Kidney epithelial cell (primary cell): ENCODE results near the gene RSPO1. TPM values are rescaled to one million over a fixed set of nuclear protein-coding genes. Genes with fewer than 3 reads are reported as not detected.

Experiments used
- DNase-seq: peaks from one replicate; pipeline ENCODE4 v3.0.0-alpha.2; 2010; ENCODE audit warnings: low read depth
- H3K27me3 ChIP-seq: 2 replicates; pipeline ENCODE4 v1.6.0; 2011; ENCODE audit warnings: low read length; ENCODE audit not compliant: control insufficient read depth, insufficient read depth
- H3K36me3 ChIP-seq: 2 replicates; pipeline ENCODE4 v1.5.1; 2011; ENCODE audit warnings: low read length; ENCODE audit not compliant: control insufficient read depth, insufficient read depth
- H3K4me3 ChIP-seq: 2 replicates; pipeline ENCODE4 v1.5.1; 2011; ENCODE audit warnings: low read depth, mild to moderate bottlenecking, control low read depth, low read length
- CTCF ChIP-seq: IDR thresholded peaks from 2 replicates; pipeline ENCODE4 v1.5.1; 2011; ENCODE audit warnings: mild to moderate bottlenecking, moderate library complexity, low read length, control low read depth, inconsistent platforms; ENCODE audit not compliant: insufficient read depth, poor library complexity, severe bottlenecking
- total RNA-seq: library from RNA; depleted of rRNA; stranded (reverse); fragments of >200 nt; gene quantifications from 2 replicates; pipeline ENCODE4 v1.2.3, GENCODE V29; 2015

Gene RSPO1
- total RNA-seq, 1 donor from 2014 or later, result 0.08 TPM

DNA sequence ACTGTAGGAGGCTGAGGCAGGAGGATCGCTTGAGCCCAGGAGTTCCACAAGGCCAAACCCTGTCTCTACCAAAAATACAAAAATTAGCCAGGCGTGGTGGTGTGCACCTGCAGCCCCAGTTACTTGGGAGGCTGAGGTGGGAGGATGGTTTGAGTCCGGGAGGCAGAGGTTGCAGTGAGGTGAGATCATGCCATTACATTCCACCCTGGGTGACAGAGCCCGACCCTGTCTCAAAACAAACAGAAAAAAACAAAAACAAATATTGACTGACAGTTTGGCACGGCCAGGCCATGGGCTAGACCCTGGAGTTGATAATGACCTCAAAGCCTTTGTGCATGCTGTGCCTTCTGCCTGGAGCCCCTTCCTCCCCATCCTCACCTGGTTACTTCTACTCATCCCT lies 19.2 kb upstream of the RSPO1 start:
- TF ChIP-seq CTCF, result no peak
- Histone ChIP-seq H3K27me3 (no peaks in the 10 kb centered on the region), H3K36me3 (no peaks in the 10 kb centered on the region), H3K4me3 (no peak overlapping the region)
- DNase-seq, result no peak

GRCh38 chr1:37652976-37653375 lies 18.3 kb upstream of the RSPO1 start:
- TF ChIP-seq CTCF, result no peak
- no peaks in the 10 kb centered on the region for H3K36me3 ChIP-seq
- no peak for DNase-seq
- no peak overlapping the region for H3K4me3 ChIP-seq
- no peaks in the 10 kb centered on the region for H3K27me3 ChIP-seq

DNA sequence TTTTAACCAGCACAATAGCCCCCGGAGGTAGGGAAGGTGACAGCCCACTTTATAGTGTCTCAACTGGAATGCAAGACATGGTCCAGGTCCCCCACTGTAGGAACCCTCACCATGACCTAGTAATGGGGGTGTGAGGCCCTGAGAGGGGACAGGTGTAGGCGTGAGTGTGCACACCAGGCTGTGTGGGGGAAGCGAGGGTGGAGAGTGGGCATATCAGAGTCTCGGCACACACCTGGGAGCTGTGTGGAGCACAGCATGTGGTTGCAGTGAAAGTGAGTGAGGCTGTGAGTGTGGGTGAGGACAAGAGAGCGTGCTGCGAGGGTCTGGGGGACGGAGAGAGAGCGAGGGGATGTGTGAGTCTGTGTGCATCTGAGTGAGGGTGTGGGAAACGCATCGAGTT lies 17.1 kb upstream of the RSPO1 start:
- H3K4me3 ChIP-seq, result no peak overlapping the region
- DNase-seq, result no peak
- H3K27me3 ChIP-seq, result no peaks in the 10 kb centered on the region
- no peak for TF ChIP-seq CTCF
- H3K36me3 ChIP-seq, result no peaks in the 10 kb centered on the region

DNA sequence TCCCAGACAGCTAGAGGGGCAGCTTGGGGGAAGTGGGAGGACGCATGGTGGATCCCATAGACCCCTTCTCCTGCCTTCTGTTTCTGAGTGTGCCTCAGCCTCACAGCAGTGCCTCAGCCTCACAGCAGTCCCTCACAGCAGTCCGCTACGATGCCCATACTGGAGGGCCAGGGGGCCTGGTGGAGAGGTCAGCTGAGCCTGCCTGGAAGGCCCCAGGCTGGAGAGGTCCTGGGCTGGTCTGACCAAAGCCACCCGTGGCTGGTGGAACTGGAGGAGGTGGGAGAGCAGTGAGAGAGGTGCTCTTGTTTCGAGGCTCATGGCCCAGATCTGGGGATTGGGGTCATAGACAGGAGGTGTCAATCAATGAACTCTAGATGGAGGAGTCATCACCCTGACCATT lies 16.0 kb upstream of the RSPO1 start:
- no peak for DNase-seq
- TF ChIP-seq CTCF, result no peak
- H3K4me3 ChIP-seq, result no peak overlapping the region

GRCh38 chr1:37650173-37650572 lies 15.5 kb upstream of the RSPO1 start:
- no peak for DNase-seq
- TF ChIP-seq CTCF, result no peak
- H3K36me3 ChIP-seq, result no peaks in the 10 kb centered on the region

More for the DNA sequence above, 16.0 kb upstream of the RSPO1 start:
- H3K27me3 ChIP-seq, result no peaks in the 10 kb centered on the region
- no peaks in the 10 kb centered on the region for H3K36me3 ChIP-seq

DNA sequence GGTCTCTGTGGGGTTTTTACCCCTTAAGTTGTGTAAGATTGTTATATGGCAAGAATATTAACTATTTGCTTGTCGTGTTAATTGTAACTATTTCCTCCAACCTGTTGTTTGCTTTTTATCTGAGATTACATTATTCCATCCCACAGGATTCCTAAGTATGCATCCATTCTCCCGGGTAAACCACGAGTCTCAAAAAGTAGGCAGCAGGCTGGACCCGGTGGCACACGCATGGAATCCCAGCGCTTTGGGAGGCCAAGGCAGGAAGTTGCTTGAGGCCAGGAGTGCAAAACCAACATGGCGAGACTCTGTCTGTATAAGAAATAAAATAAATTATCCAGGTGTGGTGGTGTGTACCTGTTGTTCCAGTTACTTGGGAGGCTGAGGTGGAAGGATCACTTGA lies 12.6 kb upstream of the RSPO1 start:
- Histone ChIP-seq H3K27me3 (peaks cover 2% of the 10 kb centered on the region), H3K36me3 (no peaks in the 10 kb centered on the region), H3K4me3 (no peak overlapping the region)
- no peak for TF ChIP-seq CTCF
- no peak for DNase-seq

More at GRCh38 chr1:37650173-37650572, 15.5 kb upstream of the RSPO1 start:
- Histone ChIP-seq H3K4me3 (no peak overlapping the region), H3K27me3 (no peaks in the 10 kb centered on the region)
